RWPE2 (cell line): Measurements from ENCODE around the gene HUS1.
A peak's percentile ranks its signal among the peaks of the same experiment; 100 is the strongest.
"Not testable (repeated sequence)": the region's sequence is repeated elsewhere in the genome, so short reads cannot be mapped to it uniquely, and the experiment has no call there.

ENCODE experiments used
- ATAC-seq: fragments of 200-7000 bp; cut with Tn5 transposase; 3 replicates; pipeline ENCODE4 v1.9.1; 2021; ENCODE audit warnings: low read depth
- DNase-seq: peaks from one replicate; pipeline ENCODE4 v3.0.0-alpha.2; 2020; ENCODE audit warnings: low spot score
- H3K27ac ChIP-seq: fragments of 450-650 bp; 2 replicates; pipeline ENCODE4 v1.5.1; 2017; ENCODE audit warnings: mild to moderate bottlenecking; ENCODE audit not compliant: poor library complexity, severe bottlenecking
- H3K27me3 ChIP-seq: fragments of 250-450 bp; sonication (Bioruptor Pico); 2 replicates; pipeline ENCODE4 v1.5.1; 2021; ENCODE audit warnings: mild to moderate bottlenecking, moderate library complexity; ENCODE audit not compliant: insufficient read depth, poor library complexity, severe bottlenecking
- H3K36me3 ChIP-seq: fragments of 250-450 bp; sonication (Bioruptor Pico); 2 replicates; pipeline ENCODE4 v1.5.1; 2020; ENCODE audit warnings: low read depth, mild to moderate bottlenecking, moderate library complexity
- H3K4me1 ChIP-seq: fragments of 250-450 bp; sonication (Bioruptor Pico); 2 replicates; pipeline ENCODE4 v1.5.1; 2021; ENCODE audit warnings: mild to moderate bottlenecking, moderate library complexity; ENCODE audit not compliant: insufficient read depth, poor library complexity, severe bottlenecking
- H3K4me3 ChIP-seq: fragments of 250-450 bp; sonication (Bioruptor Pico); 2 replicates; pipeline ENCODE4 v1.5.1; 2021; ENCODE audit warnings: mild to moderate bottlenecking, moderate library complexity; ENCODE audit not compliant: severe bottlenecking
- H3K9me3 ChIP-seq: fragments of 250-450 bp; sonication (Bioruptor Pico); 2 replicates; pipeline ENCODE4 v1.5.1; 2021; ENCODE audit warnings: mild to moderate bottlenecking, moderate library complexity; ENCODE audit not compliant: severe bottlenecking
- CTCF ChIP-seq: fragments of 450-650 bp; IDR thresholded peaks from one replicate; pipeline ENCODE4 v1.5.1; 2017; ENCODE audit warnings: mild to moderate bottlenecking, moderate library complexity; ENCODE audit not compliant: poor library complexity, severe bottlenecking

Gene HUS1

GRCh38 chr7:47982610-47983009, 3.2 kb upstream of the HUS1 start:
- no peak for ATAC-seq
- no peak overlapping the region for H3K4me3 ChIP-seq
- peaks cover 3% of the 10 kb centered on the region for H3K4me1 ChIP-seq
- no peak for DNase-seq
- no peak overlapping the region for H3K27ac ChIP-seq
- TF ChIP-seq CTCF = no peak
- H3K36me3 ChIP-seq = peaks cover 12% of the 10 kb centered on the region
- no peaks in the 10 kb centered on the region for H3K9me3 ChIP-seq
- no peaks in the 10 kb centered on the region for H3K27me3 ChIP-seq

GRCh38 chr7:47980648-47981047, 1.2 kb upstream of the HUS1 start:
- DNase-seq, H3K4me3 ChIP-seq, H3K27me3 ChIP-seq, H3K4me1 ChIP-seq, ATAC-seq, H3K9me3 ChIP-seq, H3K27ac ChIP-seq: not testable (repeated sequence)
- peaks cover 32% of the 10 kb centered on the region for H3K36me3 ChIP-seq

- Histone ChIP-seq H3K27ac (peak overlapping the region; percentile 67), H3K27me3 (no peaks in the 10 kb centered on the region), H3K36me3 (peaks cover 41% of the 10 kb centered on the region), H3K4me3 (peak overlapping the region; percentile 50), H3K4me1 (peaks cover 3% of the 10 kb centered on the region), H3K9me3 (no peaks in the 10 kb centered on the region)
- TF ChIP-seq CTCF = no peak
- no peak for ATAC-seq
- no peak for DNase-seq
Observed at GRCh38 chr7:47979832-47980181, 392 bp upstream of the HUS1 start.

GRCh38 chr7:47978790-47979144, 648 bp downstream of the HUS1 start:
- Histone ChIP-seq H3K36me3 (peaks cover 51% of the 10 kb centered on the region), H3K27me3 (no peaks in the 10 kb centered on the region), H3K4me1 (peaks cover 3% of the 10 kb centered on the region), H3K4me3 (peak overlapping the region; percentile 50), H3K9me3 (no peaks in the 10 kb centered on the region), H3K27ac (peak overlapping the region; percentile 67)
- DNase-seq (no peak), ATAC-seq (no peak)
- no peak for TF ChIP-seq CTCF

GRCh38 chr7:47973739-47974138, 5.7 kb downstream of the HUS1 start:
- H3K4me1 ChIP-seq = peaks cover 3% of the 10 kb centered on the region
- TF ChIP-seq CTCF = no peak
- DNase-seq = no peak
- peaks cover 91% of the 10 kb centered on the region for H3K36me3 ChIP-seq
- no peaks in the 10 kb centered on the region for H3K9me3 ChIP-seq
- ATAC-seq = no peak
- no peaks in the 10 kb centered on the region for H3K27me3 ChIP-seq
- H3K4me3 ChIP-seq = no peak overlapping the region
- no peak overlapping the region for H3K27ac ChIP-seq
